ENCODE results near the gene ALX4.

The ALX4 gene

DNA sequence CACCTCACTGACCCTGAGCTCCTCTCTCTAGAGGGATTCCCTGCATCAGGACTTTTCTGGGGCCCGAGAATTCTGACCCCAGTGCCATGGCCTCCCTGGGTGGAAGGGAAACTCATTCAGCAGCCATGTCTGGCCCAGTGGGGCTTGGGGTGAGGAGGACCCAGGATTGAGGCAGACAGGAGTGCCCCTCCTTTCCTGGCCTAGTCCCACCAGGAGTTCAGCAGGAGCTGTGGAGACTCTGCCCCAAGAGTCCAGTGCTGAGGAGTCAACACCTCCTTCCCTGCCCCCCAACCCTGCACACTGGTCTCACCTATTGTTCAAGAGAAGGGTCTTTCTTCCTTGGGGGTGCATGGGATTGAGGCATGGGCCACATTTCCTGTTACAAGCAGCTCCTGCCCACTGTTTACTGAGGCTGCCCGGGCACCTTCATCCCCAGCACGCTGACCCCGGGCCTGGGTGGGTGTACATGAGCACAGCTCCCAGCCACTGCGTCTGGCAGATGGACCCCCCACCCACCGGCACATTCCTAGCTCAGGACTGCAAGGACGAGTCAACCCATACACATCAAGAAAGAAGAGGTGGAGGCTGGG is 33.9 kb downstream of the ALX4 start:
- Histone ChIP-seq H3K9me2 (replicated peaks; ENCODE audit: low read depth, low read length) (no peaks in the 10 kb centered on the region), H2AFZ (ENCODE audit: low read length) (no peak overlapping the region), H3K36me3 (ENCODE audit: insufficient read depth, low read length) (no peaks in the 10 kb centered on the region), H3K27me3 (ENCODE audit: insufficient read depth, low read length, poor library complexity, severe bottlenecking) (no peaks in the 10 kb centered on the region), H3K4me2 (ENCODE audit: low read depth, low read length, poor library complexity, severe bottlenecking) (no peak overlapping the region), H3K9me3 (ENCODE audit: insufficient read depth, low read depth, low read length) (no peaks in the 10 kb centered on the region), H3F3A (ENCODE audit: low read depth) (no peaks in the 10 kb centered on the region), H3K4me3 (ENCODE audit: low read length, poor library complexity, severe bottlenecking) (no peak overlapping the region), H4K20me1 (ENCODE audit: insufficient read depth, low read length, poor library complexity, severe bottlenecking) (no peaks in the 10 kb centered on the region), H3K4me1 (ENCODE audit: insufficient read depth, low read length, poor library complexity, severe bottlenecking) (no peaks in the 10 kb centered on the region), H3K9ac (ENCODE audit: low read depth, low read length, poor library complexity, severe bottlenecking) (no peak overlapping the region), H3K79me2 (ENCODE audit: insufficient read depth, low read length) (no peaks in the 10 kb centered on the region)
- TF ChIP-seq, protein P1, sequence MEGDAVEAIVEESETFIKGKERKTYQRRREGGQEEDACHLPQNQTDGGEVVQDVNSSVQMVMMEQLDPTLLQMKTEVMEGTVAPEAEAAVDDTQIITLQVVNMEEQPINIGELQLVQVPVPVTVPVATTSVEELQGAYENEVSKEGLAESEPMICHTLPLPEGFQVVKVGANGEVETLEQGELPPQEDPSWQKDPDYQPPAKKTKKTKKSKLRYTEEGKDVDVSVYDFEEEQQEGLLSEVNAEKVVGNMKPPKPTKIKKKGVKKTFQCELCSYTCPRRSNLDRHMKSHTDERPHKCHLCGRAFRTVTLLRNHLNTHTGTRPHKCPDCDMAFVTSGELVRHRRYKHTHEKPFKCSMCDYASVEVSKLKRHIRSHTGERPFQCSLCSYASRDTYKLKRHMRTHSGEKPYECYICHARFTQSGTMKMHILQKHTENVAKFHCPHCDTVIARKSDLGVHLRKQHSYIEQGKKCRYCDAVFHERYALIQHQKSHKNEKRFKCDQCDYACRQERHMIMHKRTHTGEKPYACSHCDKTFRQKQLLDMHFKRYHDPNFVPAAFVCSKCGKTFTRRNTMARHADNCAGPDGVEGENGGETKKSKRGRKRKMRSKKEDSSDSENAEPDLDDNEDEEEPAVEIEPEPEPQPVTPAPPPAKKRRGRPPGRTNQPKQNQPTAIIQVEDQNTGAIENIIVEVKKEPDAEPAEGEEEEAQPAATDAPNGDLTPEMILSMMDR (conservative IDR thresholded peaks at IDR 0.05; ENCODE audit: low read length), result no peak
- no peak for TF ChIP-seq EZH2phosphoT487 (IDR thresholded peaks at IDR 0.05; ENCODE audit: borderline replicate concordance)

DNA sequence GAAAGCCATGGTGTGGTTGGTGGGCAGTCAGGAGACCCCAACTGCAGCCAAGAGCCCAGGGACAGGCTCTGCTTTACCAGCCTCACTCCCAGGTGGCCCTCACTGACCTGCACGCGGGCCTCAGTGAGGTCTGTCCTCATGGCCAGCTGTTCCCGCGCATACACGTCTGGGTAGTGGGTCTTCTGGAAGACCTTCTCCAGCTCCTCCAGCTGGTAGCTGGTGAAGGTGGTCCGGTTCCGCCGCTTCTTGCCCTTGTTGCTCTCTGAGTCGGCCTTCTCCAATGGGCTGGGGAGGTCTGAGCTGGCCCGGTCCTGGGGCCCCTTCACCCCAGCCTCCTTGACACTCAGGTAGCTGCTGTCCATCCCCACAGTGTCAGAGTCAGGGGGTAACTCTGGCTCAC is 34.7 kb downstream of the ALX4 start:
- Histone ChIP-seq H4K20me1 (ENCODE audit: insufficient read depth, low read length, poor library complexity, severe bottlenecking) (no peaks in the 10 kb centered on the region), H3K4me2 (ENCODE audit: low read depth, low read length, poor library complexity, severe bottlenecking) (no peak overlapping the region), H3K9me3 (ENCODE audit: insufficient read depth, low read depth, low read length) (no peaks in the 10 kb centered on the region), H3K36me3 (ENCODE audit: insufficient read depth, low read length) (no peaks in the 10 kb centered on the region), H3K79me2 (ENCODE audit: insufficient read depth, low read length) (no peaks in the 10 kb centered on the region), H3K9ac (ENCODE audit: low read depth, low read length, poor library complexity, severe bottlenecking) (no peak overlapping the region), H3K4me3 (ENCODE audit: low read length, poor library complexity, severe bottlenecking) (no peak overlapping the region), H3F3A (ENCODE audit: low read depth) (no peaks in the 10 kb centered on the region), H3K4me1 (ENCODE audit: insufficient read depth, low read length, poor library complexity, severe bottlenecking) (no peaks in the 10 kb centered on the region), H3K9me2 (replicated peaks; ENCODE audit: low read depth, low read length) (no peaks in the 10 kb centered on the region), H2AFZ (ENCODE audit: low read length) (no peak overlapping the region), H3K27me3 (ENCODE audit: insufficient read depth, low read length, poor library complexity, severe bottlenecking) (no peaks in the 10 kb centered on the region)
- no peak for TF ChIP-seq EZH2phosphoT487 (IDR thresholded peaks at IDR 0.05; ENCODE audit: borderline replicate concordance)
- TF ChIP-seq, protein P1 (conservative IDR thresholded peaks at IDR 0.05; ENCODE audit: low read length), result no peak

DNA sequence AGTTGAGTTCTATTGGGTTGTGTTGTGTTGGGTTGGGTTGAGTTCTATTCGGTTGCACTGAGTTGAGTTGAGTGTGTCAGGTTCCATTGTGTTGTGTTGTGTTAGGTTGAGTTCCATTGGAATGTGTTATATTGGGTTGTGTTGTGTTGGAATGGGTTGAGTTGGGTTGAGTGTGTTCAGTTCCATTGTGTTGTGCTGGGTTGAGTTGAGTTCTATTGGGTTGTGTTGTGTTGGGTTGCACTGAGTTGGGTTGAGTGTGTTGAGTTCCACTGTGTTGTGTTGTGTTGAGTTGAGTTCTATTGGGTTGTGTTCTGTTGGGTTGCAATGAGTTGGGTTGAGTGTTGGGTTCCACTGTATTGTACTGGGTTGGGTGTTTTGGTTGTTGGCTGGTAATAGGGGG is 35.5 kb downstream of the ALX4 start:
- H2AFZ ChIP-seq (ENCODE audit: low read length), result no peak overlapping the region
- no peaks in the 10 kb centered on the region for H3K79me2 ChIP-seq (ENCODE audit: insufficient read depth, low read length)
- no peaks in the 10 kb centered on the region for H3K9me2 ChIP-seq (replicated peaks; ENCODE audit: low read depth, low read length)
- H3K4me1 ChIP-seq (ENCODE audit: insufficient read depth, low read length, poor library complexity, severe bottlenecking), result no peaks in the 10 kb centered on the region
- H3K27me3 ChIP-seq (ENCODE audit: insufficient read depth, low read length, poor library complexity, severe bottlenecking), result no peaks in the 10 kb centered on the region
- no peaks in the 10 kb centered on the region for H3K36me3 ChIP-seq (ENCODE audit: insufficient read depth, low read length)
- no peaks in the 10 kb centered on the region for H3K9me3 ChIP-seq (ENCODE audit: insufficient read depth, low read depth, low read length)
- no peak overlapping the region for H3K9ac ChIP-seq (ENCODE audit: low read depth, low read length, poor library complexity, severe bottlenecking)
- H3F3A ChIP-seq (ENCODE audit: low read depth), result no peaks in the 10 kb centered on the region
- TF ChIP-seq, protein P1 (conservative IDR thresholded peaks at IDR 0.05; ENCODE audit: low read length), result no peak
- no peak for TF ChIP-seq EZH2phosphoT487 (IDR thresholded peaks at IDR 0.05; ENCODE audit: borderline replicate concordance)
- H3K4me2 ChIP-seq (ENCODE audit: low read depth, low read length, poor library complexity, severe bottlenecking), result no peak overlapping the region
- no peak overlapping the region for H3K4me3 ChIP-seq (ENCODE audit: low read length, poor library complexity, severe bottlenecking)
- no peaks in the 10 kb centered on the region for H4K20me1 ChIP-seq (ENCODE audit: insufficient read depth, low read length, poor library complexity, severe bottlenecking)

All from Loucy (cell line).